ENCODE results near the gene ZNF320. TPM values are rescaled to one million over a fixed set of nuclear protein-coding genes. Genes with fewer than 3 reads are reported as not detected.
"Not testable (repeated sequence)": the region's sequence is repeated elsewhere in the genome, so short reads cannot be mapped to it uniquely, and the experiment has no call there.

Gene ZNF320
- total RNA-seq, 1 donor from 2014 or later: 24.2 TPM

DNA sequence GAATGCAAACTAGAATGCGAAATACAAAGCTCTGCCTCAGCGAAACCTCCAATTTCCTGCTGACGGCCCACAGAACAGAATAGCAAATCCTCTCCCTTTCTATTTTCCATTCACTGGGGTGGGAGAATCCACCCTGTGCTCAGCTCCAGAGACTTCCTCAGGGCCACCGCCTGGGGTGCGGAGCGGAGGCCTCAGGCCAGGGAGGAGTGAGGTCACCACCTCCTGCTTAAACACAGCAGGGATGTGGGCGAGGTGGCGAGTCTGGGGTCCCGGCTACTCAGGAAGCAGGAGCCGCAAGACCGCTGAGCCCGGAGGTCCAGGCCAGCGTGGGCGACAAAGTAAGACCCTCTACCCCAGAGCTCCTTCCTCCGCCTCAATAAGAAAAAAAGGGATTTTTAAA, 666 bp upstream of the ZNF320 start:
- Histone ChIP-seq H3K27me3 (ENCODE audit: control insufficient read depth, insufficient read depth, low read length) (no peaks in the 10 kb centered on the region), H3K4me3 (ENCODE audit: low read depth, low read length) (no peak overlapping the region), H3K36me3 (ENCODE audit: control insufficient read depth, insufficient read depth, low read length) (no peaks in the 10 kb centered on the region)
- TF ChIP-seq, protein P1, sequence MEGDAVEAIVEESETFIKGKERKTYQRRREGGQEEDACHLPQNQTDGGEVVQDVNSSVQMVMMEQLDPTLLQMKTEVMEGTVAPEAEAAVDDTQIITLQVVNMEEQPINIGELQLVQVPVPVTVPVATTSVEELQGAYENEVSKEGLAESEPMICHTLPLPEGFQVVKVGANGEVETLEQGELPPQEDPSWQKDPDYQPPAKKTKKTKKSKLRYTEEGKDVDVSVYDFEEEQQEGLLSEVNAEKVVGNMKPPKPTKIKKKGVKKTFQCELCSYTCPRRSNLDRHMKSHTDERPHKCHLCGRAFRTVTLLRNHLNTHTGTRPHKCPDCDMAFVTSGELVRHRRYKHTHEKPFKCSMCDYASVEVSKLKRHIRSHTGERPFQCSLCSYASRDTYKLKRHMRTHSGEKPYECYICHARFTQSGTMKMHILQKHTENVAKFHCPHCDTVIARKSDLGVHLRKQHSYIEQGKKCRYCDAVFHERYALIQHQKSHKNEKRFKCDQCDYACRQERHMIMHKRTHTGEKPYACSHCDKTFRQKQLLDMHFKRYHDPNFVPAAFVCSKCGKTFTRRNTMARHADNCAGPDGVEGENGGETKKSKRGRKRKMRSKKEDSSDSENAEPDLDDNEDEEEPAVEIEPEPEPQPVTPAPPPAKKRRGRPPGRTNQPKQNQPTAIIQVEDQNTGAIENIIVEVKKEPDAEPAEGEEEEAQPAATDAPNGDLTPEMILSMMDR (IDR thresholded peaks at IDR 0.05; ENCODE audit: insufficient read depth, low read length, poor library complexity, severe bottlenecking): no peak
- DNase-seq (ENCODE audit: low read depth): no peak

DNA sequence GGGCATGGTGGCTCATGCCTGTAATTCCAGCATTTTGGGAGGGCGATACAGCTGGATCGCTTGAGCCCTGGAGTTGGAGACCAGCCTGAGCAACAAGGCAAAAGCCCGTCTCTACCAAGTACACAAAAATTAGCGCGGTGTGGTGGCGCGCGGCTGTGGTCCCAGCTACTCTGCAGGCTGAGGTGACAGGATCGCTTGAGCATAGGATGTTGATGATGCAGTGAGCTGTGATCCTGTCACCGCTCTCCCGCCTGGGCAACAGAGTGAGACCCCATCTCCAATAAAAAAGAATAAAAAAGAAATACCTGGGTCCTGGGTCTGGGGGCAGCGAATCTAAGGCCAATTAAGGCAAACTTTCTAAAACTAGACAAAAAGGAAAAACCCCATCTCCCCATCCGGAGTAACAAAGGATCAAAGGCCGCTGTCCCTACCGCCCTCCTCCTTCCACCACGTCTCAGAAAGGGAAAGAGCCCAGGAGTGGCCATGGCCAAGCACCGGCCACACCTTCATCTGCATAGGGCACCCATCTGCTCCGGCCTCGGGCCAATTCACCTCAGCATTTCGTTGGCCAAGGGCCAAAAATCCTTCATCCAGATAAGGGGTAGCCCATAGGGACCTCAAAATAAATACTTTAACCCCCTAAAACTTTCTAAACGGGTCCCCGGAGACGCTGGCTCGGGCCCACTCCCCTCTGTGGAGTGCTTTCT, 851 bp downstream of the ZNF320 start:
- TF ChIP-seq, protein P1 (IDR thresholded peaks at IDR 0.05; ENCODE audit: insufficient read depth, low read length, poor library complexity, severe bottlenecking): no peak
- Histone ChIP-seq H3K36me3 (ENCODE audit: control insufficient read depth, insufficient read depth, low read length) (no peaks in the 10 kb centered on the region), H3K4me3 (ENCODE audit: low read depth, low read length) (peak overlapping the region; percentile 49), H3K27me3 (ENCODE audit: control insufficient read depth, insufficient read depth, low read length) (no peaks in the 10 kb centered on the region)
- DNase-seq (ENCODE audit: low read depth): no peak

DNA sequence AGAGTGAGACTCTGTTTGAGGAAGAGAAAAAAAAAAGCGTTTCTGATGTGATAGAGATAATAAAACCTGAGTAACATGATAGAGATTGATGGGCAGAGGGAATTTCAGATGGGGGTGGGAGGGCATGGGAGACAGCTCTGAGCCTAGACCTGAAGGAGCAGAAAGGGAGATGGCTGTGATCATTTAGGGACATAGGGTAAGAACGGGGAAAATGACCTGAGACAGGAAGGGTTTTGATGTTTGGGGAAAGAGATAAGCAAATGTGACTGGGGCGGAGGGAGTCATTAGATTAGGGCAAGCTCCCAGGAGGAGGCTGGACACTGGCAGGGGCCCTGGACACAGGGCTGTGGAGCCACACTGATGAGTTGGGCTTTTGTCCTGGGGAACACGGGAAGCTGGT, 6.1 kb downstream of the ZNF320 start:
- H3K4me3 ChIP-seq (ENCODE audit: low read depth, low read length): no peak overlapping the region
- TF ChIP-seq, protein P1 (IDR thresholded peaks at IDR 0.05; ENCODE audit: insufficient read depth, low read length, poor library complexity, severe bottlenecking): no peak
- no peaks in the 10 kb centered on the region for H3K27me3 ChIP-seq (ENCODE audit: control insufficient read depth, insufficient read depth, low read length)
- no peaks in the 10 kb centered on the region for H3K36me3 ChIP-seq (ENCODE audit: control insufficient read depth, insufficient read depth, low read length)
- DNase-seq (ENCODE audit: low read depth): no peak

DNA sequence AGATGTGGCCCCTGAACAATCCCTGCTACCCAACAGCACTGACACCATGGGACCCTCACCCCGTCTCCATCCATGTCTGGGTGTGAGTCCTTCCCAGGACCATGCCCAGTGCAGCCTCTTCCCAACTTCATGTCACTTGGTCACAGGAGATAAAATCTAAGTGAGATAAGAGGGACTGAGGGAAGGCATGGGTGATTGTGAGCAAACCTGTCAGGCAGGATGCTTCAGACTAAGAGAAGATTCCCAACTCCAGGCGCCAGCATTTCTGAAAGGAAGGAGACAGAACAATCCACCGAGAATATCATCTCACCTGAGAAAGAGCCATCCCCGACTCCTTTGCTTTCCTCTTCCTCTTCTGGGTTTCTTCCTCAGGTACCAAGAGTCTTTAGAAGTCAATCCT, 7.5 kb downstream of the ZNF320 start:
- DNase-seq (ENCODE audit: low read depth): no peak
- H3K36me3 ChIP-seq (ENCODE audit: control insufficient read depth, insufficient read depth, low read length): no peaks in the 10 kb centered on the region
- H3K4me3 ChIP-seq (ENCODE audit: low read depth, low read length): no peak overlapping the region
- H3K27me3 ChIP-seq (ENCODE audit: control insufficient read depth, insufficient read depth, low read length): no peaks in the 10 kb centered on the region
- TF ChIP-seq, protein P1 (IDR thresholded peaks at IDR 0.05; ENCODE audit: insufficient read depth, low read length, poor library complexity, severe bottlenecking): no peak

DNA sequence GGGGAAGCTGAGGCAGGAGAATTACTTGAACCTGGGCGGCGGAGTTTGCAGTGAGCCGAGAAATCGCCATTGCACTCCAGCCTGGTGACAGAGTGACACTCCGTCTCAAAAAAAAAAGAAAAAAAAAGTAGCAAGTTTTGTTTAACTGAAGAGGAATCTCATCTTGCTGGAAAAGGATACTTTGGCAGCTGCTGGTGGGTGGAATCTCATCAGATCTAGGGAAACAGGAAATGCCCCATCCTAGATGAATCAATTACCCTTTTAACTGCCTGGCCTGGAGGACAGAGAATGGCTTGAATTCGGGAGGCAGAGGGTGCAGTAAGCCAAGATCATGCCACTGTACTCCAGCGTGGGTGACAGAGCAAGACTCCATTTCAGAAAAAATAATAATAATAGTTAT, 8.4 kb downstream of the ZNF320 start:
- TF ChIP-seq, protein P1 (IDR thresholded peaks at IDR 0.05; ENCODE audit: insufficient read depth, low read length, poor library complexity, severe bottlenecking): no peak
- DNase-seq (ENCODE audit: low read depth): no peak
- Histone ChIP-seq H3K27me3 (ENCODE audit: control insufficient read depth, insufficient read depth, low read length) (no peaks in the 10 kb centered on the region), H3K36me3 (ENCODE audit: control insufficient read depth, insufficient read depth, low read length) (no peaks in the 10 kb centered on the region), H3K4me3 (ENCODE audit: low read depth, low read length) (no peak overlapping the region)

DNA sequence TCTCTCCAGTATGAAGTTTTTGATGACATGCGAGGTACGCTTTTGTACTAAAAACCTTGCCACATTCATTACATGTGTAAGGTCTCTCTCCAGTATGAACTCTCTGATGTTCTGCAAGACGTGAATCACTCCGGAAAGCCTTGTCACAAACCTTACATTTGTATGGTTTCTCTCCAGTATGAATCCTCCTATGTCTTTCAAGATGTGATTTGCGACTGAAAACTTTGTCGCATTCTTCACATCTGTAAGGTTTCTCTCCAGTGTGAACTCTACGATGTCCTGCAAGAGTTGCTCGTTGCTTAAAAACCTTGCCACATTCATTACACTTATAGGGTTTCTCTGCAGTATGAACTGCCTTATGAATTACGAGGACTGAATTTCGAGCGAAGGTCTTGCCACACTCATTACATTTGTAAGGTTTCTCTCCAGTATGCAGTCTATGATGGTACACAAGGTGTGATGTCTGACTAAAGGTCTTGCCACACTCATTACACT, 16.5 kb downstream of the ZNF320 start:
- H3K4me3 ChIP-seq (ENCODE audit: low read depth, low read length): no peak overlapping the region
- H3K27me3 ChIP-seq (ENCODE audit: control insufficient read depth, insufficient read depth, low read length): no peaks in the 10 kb centered on the region
- no peak for DNase-seq (ENCODE audit: low read depth)
- H3K36me3 ChIP-seq (ENCODE audit: control insufficient read depth, insufficient read depth, low read length): no peaks in the 10 kb centered on the region
- TF ChIP-seq, protein P1 (IDR thresholded peaks at IDR 0.05; ENCODE audit: insufficient read depth, low read length, poor library complexity, severe bottlenecking): no peak

DNA sequence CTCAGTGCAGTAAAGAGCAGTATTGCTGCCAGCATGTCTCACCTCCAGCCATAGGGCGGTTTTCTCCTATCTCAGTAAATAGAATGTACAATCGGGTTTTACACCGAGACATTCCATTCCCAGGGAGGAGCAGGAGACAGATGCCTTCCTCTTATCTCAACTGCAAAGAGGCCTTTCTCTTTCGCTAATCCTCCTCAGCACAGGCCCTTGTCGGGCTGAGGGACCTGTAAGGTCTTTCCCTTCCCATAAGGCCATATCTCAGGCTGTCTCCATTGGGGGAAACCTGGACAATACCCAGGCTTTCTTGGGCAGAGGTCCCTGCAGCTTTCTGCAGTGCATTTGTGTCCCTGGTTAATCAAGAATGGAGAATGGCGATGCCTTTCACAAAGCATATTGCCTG, 24.4 kb downstream of the ZNF320 start:
- H3K4me3 ChIP-seq (ENCODE audit: low read depth, low read length); DNase-seq (ENCODE audit: low read depth); H3K36me3 ChIP-seq (ENCODE audit: control insufficient read depth, insufficient read depth, low read length); H3K27me3 ChIP-seq (ENCODE audit: control insufficient read depth, insufficient read depth, low read length): not testable (repeated sequence)

Measured in kidney epithelial cell (primary cell).